Measurements from ENCODE around the gene AKR7A2.

- TF ChIP-seq CTCF (IDR thresholded peaks at IDR 0.05) (no peak), POLR2A (IDR thresholded peaks at IDR 0.05) (no peak)
These were observed 42.6 kb upstream of the AKR7A2 start for GRCh38 chr1:19354531-19354981.

All from vagina (tissue), 2 donors.